K562 (cell line): ENCODE data around the gene MCCD1. TPM values are rescaled to one million over a fixed set of nuclear protein-coding genes. Genes with fewer than 3 reads are reported as not detected.

Experiments
- ATF1 ChIP-seq, 2 experiments: fragments of 450-650 bp in 1 of 2; IDR thresholded peaks; 2 replicates each; pipeline ENCODE4 v1.6.1; 2016; ENCODE audit warnings: missing compliant biosample characterization in 1 of 2, missing genetic modification characterization in 1 of 2
- BCL6 ChIP-seq: fragments of 250-450 bp; sonication (Bioruptor Pico); IDR thresholded peaks from 2 replicates; pipeline ENCODE4 v1.4.0; 2020
- DDX20 ChIP-seq: fragments of 450-650 bp; IDR thresholded peaks from 2 replicates; pipeline ENCODE4 v1.6.1; 2016; ENCODE audit warnings: missing genetic modification characterization, low read depth, mild to moderate bottlenecking, missing compliant biosample characterization, moderate library complexity
- HNRNPLL ChIP-seq: fragments of 200-400 bp; formaldehyde crosslinking; IDR thresholded peaks from 2 replicates; pipeline ENCODE4 v1.6.1; 2017; ENCODE audit warnings: low read length, low read depth, mild to moderate bottlenecking; ENCODE audit not compliant: poor library complexity, severe bottlenecking
- LARP7 ChIP-seq: fragments of 450-650 bp; IDR thresholded peaks from 2 replicates; pipeline ENCODE4 v1.6.1; 2016
- NR3C1 ChIP-seq: sonication (generic); formaldehyde crosslinking; IDR thresholded peaks from 2 replicates; pipeline ENCODE4 v1.8.1; 2022; ENCODE audit warnings: missing genetic modification reagents
- RAD21 ChIP-seq, 2 experiments: fragments of 250-450 bp in 1 of 2; fragments of 450-650 bp in 1 of 2; sonication (Bioruptor Pico) in 1 of 2; formaldehyde crosslinking in 1 of 2; IDR thresholded peaks in 1 of 2; conservative IDR thresholded peaks in 1 of 2; 2 replicates each; pipeline versions ENCODE4 v1.4.0 to v1.8.0; 2020 to 2022; ENCODE audit warnings: mild to moderate bottlenecking in 2 of 2, moderate library complexity in 1 of 2
- SOX6 ChIP-seq: fragments of 450-650 bp; IDR thresholded peaks from 2 replicates; pipeline ENCODE4 v1.6.1; 2014; ENCODE audit warnings: mild to moderate bottlenecking
- ZNF830 ChIP-seq: fragments of 250-450 bp; sonication (Bioruptor Pico); IDR thresholded peaks from 2 replicates; pipeline ENCODE4 v1.5.0; 2021; ENCODE audit warnings: mild to moderate bottlenecking
- polyA plus RNA-seq, 8 experiments: library from polyadenylated mRNA; depleted of rRNA in 4 of 8; stranded (reverse) in 5 of 8; unstranded in 3 of 8; fragments of >200 nt; fragmentation: Nextera tagmentation in 2 of 8; fragmentation: Illumina TruSeq in 1 of 8; extraction: Ambion mirVana in 2 of 8; extraction: Trizol in 1 of 8; gene quantifications; 2 replicates each; pipeline versions ENCODE4 v1.2.1 to v1.2.3, GENCODE V29; 2011 to 2014; ENCODE audit warnings: inconsistent platforms in 1 of 8, missing spikeins in 1 of 8
- total RNA-seq, 7 experiments: library from RNA; depleted of rRNA in 6 of 7; stranded (reverse); fragments of >200 nt in 6 of 7; fragmentation: Illumina TruSeq in 2 of 7; extraction: Trizol in 2 of 7; gene quantifications; 2 replicates each; pipeline versions ENCODE4 v1.2.1 to v1.2.3, GENCODE V29; 2011 to 2021; ENCODE audit warnings: low replicate concordance in 1 of 7
- TF ChIP-seq, protein P1 (sequence below), 2 experiments: fragments of 450-650 bp in 1 of 2; sonication (generic) in 1 of 2; formaldehyde crosslinking in 1 of 2; IDR thresholded peaks; 2 replicates each; pipeline versions ENCODE4 v1.7.1 to v1.9.0; 2016 to 2022; ENCODE audit warnings: inconsistent platforms in 1 of 2, mild to moderate bottlenecking in 1 of 2, missing genetic modification reagents in 1 of 2
- TF ChIP-seq, protein P2 (sequence below): fragments of 450-650 bp; IDR thresholded peaks from 2 replicates; pipeline ENCODE4 v1.6.1; 2017; ENCODE audit warnings: mild to moderate bottlenecking, moderate library complexity
- TF ChIP-seq, protein P3 (sequence below): fragments of 250-450 bp; sonication (Bioruptor Pico); IDR thresholded peaks from 2 replicates; pipeline ENCODE4 v1.8.0; 2022; ENCODE audit warnings: moderate library complexity, mild to moderate bottlenecking, inconsistent platforms
- TF ChIP-seq, protein P4 (sequence below): fragments of 250-450 bp; sonication (Bioruptor Pico); IDR thresholded peaks from 2 replicates; pipeline ENCODE4 v1.5.0; 2021

Gene MCCD1
- total and polyA plus RNA-seq, 9 of the 15 experiments (the other 6 are each of a cell fraction or from before 2014, with no cell fraction given) = not detected

DNA sequence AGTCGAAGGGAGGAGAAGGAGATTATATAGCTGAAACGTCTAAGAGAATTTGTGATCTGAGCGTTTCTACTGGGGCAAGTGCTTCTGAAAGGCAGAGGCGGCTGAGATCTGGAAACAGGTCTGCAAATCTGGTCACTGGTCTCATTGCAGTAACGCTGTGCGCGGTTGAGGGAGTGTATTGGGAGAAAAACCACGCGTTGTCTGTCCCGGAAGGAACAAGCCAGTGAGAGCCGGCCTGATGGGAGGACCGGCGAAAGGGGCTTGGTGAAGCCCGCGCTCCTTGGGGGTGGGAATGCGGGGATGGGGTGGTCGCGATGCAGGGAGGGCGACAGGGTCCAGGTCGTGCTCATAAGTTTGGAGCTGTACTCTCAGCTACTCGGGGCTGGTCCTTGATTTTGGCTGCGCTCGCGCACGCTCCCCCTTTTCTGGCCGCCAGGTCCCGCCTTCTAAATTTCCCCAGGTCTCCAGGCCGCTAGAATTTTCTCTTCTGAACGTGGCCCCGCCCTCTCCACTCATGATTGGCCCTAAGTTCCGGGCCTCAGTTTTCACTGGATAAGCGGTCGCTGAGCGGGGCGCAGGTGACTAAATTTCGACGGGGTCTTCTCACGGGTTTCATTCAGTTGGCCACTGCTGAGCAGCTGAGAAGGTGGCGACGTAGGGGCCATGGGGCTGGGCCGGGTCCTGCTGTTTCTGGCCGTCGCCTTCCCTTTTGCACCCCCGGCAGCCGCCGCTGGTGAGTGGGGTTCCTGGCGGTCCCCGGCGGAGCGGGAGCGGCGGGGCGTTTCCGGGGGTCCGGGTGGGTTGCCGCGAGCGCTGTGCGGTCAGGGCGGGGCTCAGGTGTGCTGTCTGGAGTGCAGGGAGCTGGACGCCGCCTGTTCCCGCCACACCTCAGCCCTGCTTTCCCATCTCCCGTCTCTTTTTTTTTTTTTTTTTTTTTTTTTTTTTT, 31.0 kb upstream of the MCCD1 start, which contains the start of gene MICB (continued):
- TF ChIP-seq, protein P1, sequence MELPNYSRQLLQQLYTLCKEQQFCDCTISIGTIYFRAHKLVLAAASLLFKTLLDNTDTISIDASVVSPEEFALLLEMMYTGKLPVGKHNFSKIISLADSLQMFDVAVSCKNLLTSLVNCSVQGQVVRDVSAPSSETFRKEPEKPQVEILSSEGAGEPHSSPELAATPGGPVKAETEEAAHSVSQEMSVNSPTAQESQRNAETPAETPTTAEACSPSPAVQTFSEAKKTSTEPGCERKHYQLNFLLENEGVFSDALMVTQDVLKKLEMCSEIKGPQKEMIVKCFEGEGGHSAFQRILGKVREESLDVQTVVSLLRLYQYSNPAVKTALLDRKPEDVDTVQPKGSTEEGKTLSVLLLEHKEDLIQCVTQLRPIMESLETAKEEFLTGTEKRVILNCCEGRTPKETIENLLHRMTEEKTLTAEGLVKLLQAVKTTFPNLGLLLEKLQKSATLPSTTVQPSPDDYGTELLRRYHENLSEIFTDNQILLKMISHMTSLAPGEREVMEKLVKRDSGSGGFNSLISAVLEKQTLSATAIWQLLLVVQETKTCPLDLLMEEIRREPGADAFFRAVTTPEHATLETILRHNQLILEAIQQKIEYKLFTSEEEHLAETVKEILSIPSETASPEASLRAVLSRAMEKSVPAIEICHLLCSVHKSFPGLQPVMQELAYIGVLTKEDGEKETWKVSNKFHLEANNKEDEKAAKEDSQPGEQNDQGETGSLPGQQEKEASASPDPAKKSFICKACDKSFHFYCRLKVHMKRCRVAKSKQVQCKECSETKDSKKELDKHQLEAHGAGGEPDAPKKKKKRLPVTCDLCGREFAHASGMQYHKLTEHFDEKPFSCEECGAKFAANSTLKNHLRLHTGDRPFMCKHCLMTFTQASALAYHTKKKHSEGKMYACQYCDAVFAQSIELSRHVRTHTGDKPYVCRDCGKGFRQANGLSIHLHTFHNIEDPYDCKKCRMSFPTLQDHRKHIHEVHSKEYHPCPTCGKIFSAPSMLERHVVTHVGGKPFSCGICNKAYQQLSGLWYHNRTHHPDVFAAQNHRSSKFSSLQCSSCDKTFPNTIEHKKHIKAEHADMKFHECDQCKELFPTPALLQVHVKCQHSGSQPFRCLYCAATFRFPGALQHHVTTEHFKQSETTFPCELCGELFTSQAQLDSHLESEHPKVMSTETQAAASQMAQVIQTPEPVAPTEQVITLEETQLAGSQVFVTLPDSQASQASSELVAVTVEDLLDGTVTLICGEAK (IDR thresholded peaks at IDR 0.05) = 0 out of 2 replicates have a peak, but pooled peaks have one; percentile 37
- TF ChIP-seq, protein P1 (CRISPR knock-in tag; IDR thresholded peaks at IDR 0.05) = no peak
- no peak for TF ChIP-seq LARP7
- TF ChIP-seq SOX6 = no peak
- TF ChIP-seq NR3C1 (CRISPR knock-in tag) = no peak
- TF ChIP-seq DDX20 (tag) = no peak
- TF ChIP-seq, protein P2, sequence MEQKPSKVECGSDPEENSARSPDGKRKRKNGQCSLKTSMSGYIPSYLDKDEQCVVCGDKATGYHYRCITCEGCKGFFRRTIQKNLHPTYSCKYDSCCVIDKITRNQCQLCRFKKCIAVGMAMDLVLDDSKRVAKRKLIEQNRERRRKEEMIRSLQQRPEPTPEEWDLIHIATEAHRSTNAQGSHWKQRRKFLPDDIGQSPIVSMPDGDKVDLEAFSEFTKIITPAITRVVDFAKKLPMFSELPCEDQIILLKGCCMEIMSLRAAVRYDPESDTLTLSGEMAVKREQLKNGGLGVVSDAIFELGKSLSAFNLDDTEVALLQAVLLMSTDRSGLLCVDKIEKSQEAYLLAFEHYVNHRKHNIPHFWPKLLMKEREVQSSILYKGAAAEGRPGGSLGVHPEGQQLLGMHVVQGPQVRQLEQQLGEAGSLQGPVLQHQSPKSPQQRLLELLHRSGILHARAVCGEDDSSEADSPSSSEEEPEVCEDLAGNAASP = no peak
- TF ChIP-seq ZNF830 (CRISPR knock-in tag) = no peak
- TF ChIP-seq RAD21 (CRISPR knock-in tag; conservative IDR thresholded peaks at IDR 0.05 in 1 of 2, IDR thresholded peaks at IDR 0.05 in 1 of 2) = no peak
- no peak for TF ChIP-seq ATF1 (CRISPR knock-in tag; IDR thresholded peaks at IDR 0.05)
- TF ChIP-seq ATF1 (tag; IDR thresholded peaks at IDR 0.05) = 0 out of 2 replicates have a peak, but pooled peaks have one; percentile 17
- no peak for TF ChIP-seq BCL6
- TF ChIP-seq HNRNPLL = peak; percentile 69
- TF ChIP-seq, protein P3, sequence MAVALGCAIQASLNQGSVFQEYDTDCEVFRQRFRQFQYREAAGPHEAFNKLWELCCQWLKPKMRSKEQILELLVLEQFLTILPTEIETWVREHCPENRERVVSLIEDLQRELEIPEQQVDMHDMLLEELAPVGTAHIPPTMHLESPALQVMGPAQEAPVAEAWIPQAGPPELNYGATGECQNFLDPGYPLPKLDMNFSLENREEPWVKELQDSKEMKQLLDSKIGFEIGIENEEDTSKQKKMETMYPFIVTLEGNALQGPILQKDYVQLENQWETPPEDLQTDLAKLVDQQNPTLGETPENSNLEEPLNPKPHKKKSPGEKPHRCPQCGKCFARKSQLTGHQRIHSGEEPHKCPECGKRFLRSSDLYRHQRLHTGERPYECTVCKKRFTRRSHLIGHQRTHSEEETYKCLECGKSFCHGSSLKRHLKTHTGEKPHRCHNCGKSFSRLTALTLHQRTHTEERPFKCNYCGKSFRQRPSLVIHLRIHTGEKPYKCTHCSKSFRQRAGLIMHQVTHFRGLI (CRISPR knock-in tag) = no peak
- TF ChIP-seq, protein P4, sequence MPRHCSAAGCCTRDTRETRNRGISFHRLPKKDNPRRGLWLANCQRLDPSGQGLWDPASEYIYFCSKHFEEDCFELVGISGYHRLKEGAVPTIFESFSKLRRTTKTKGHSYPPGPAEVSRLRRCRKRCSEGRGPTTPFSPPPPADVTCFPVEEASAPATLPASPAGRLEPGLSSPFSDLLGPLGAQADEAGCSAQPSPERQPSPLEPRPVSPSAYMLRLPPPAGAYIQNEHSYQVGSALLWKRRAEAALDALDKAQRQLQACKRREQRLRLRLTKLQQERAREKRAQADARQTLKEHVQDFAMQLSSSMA (CRISPR knock-in tag) = no peak
